MM.1S (cell line): ENCODE results near the gene OSBPL10.

Experiments
- DNase-seq: peaks from one replicate; pipeline ENCODE4 v3.0.0-alpha.2; 2015
- H2AFZ ChIP-seq: fragments of 300-600 bp; sonication (generic); 2 replicates; pipeline ENCODE4 v1.6.0; 2016; ENCODE audit warnings: antibody characterized with exemption, low read length
- H3F3A ChIP-seq: fragments of 300-600 bp; sonication (generic); 2 replicates; pipeline ENCODE4 v1.6.1; 2016; ENCODE audit warnings: mild to moderate bottlenecking, antibody characterized with exemption, low read length, moderate library complexity, mixed read lengths; ENCODE audit not compliant: insufficient read depth
- H3K27ac ChIP-seq: fragments of 300-600 bp; sonication (generic); 2 replicates; pipeline ENCODE4 v1.5.1; 2016; ENCODE audit warnings: mild to moderate bottlenecking, low read length
- H3K27me3 ChIP-seq: fragments of 300-600 bp; sonication (generic); replicated peaks from 2 replicates; pipeline ENCODE4 v1.6.0; 2016; ENCODE audit warnings: low read length; ENCODE audit not compliant: insufficient read depth
- H3K36me3 ChIP-seq: fragments of 300-600 bp; sonication (generic); replicated peaks from 2 replicates; pipeline ENCODE4 v1.6.1; 2016; ENCODE audit warnings: mild to moderate bottlenecking, low read length, mixed read lengths; ENCODE audit not compliant: insufficient read depth
- H3K4me1 ChIP-seq: fragments of 300-600 bp; sonication (generic); 2 replicates; pipeline ENCODE4 v1.6.1; 2016; ENCODE audit warnings: low read length, mixed read lengths
- H3K4me2 ChIP-seq: fragments of 300-600 bp; sonication (generic); 2 replicates; pipeline ENCODE4 v1.6.0; 2016; ENCODE audit warnings: low read depth, low read length
- H3K4me3 ChIP-seq: fragments of 300-600 bp; sonication (generic); 2 replicates; pipeline ENCODE4 v1.5.1; 2016; ENCODE audit warnings: low read length, mixed read lengths
- H3K79me2 ChIP-seq: fragments of 300-600 bp; sonication (generic); 2 replicates; pipeline ENCODE4 v1.6.1; 2016; ENCODE audit warnings: mixed run types, low read length, mixed read lengths
- H3K9ac ChIP-seq: fragments of 300-600 bp; sonication (generic); 2 replicates; pipeline ENCODE4 v1.6.1; 2016; ENCODE audit warnings: low read length, mixed read lengths
- H3K9me2 ChIP-seq: fragments of 300-600 bp; sonication (generic); replicated peaks from 2 replicates; pipeline ENCODE4 v1.6.1; 2016; ENCODE audit warnings: mild to moderate bottlenecking, low read length, mixed read lengths; ENCODE audit not compliant: insufficient read depth
- H3K9me3 ChIP-seq: fragments of 300-600 bp; sonication (generic); replicated peaks from 2 replicates; pipeline ENCODE4 v1.6.1; 2016; ENCODE audit warnings: mild to moderate bottlenecking, low read length, mixed read lengths; ENCODE audit not compliant: insufficient read depth
- H4K20me1 ChIP-seq: fragments of 300-600 bp; sonication (generic); 2 replicates; pipeline ENCODE4 v1.6.1; 2016; ENCODE audit warnings: mild to moderate bottlenecking, low read length, moderate library complexity, mixed read lengths; ENCODE audit not compliant: insufficient read depth
- CTCF ChIP-seq: fragments of 300-600 bp; sonication (generic); IDR thresholded peaks from 2 replicates; pipeline ENCODE4 v1.5.1; 2016; ENCODE audit warnings: antibody characterized with exemption, low read length, mixed read lengths
- EZH2 ChIP-seq: fragments of 300-600 bp; sonication (generic); optimal IDR thresholded peaks from 2 replicates; pipeline ENCODE3; 2017; ENCODE audit warnings: low read depth, mild to moderate bottlenecking, antibody characterized with exemption, low read length, mixed read lengths
- EZH2phosphoT487 ChIP-seq: fragments of 300-600 bp; sonication (generic); IDR thresholded peaks from 2 replicates; pipeline ENCODE4 v1.6.1; 2018; ENCODE audit warnings: antibody characterized with exemption, low read length

The OSBPL10 gene

GRCh38 chr3:31653464-31653863 is 327.6 kb downstream of the OSBPL10 start:
- H3K79me2 ChIP-seq, result no peaks in the 10 kb centered on the region
- H3K4me2 ChIP-seq, result no peak overlapping the region
- H3F3A ChIP-seq, result no peaks in the 10 kb centered on the region
- DNase-seq, result no peak
- no peak overlapping the region for H3K27ac ChIP-seq
- no peak overlapping the region for H2AFZ ChIP-seq
- no peaks in the 10 kb centered on the region for H3K9me2 ChIP-seq
- H3K4me1 ChIP-seq, result no peaks in the 10 kb centered on the region
- H3K27me3 ChIP-seq, result no peaks in the 10 kb centered on the region
- H4K20me1 ChIP-seq, result no peaks in the 10 kb centered on the region
- H3K36me3 ChIP-seq, result no peaks in the 10 kb centered on the region
- H3K9me3 ChIP-seq, result no peaks in the 10 kb centered on the region; the same call in 1 of the 2 replicates
- H3K4me3 ChIP-seq, result no peak overlapping the region
- H3K9ac ChIP-seq, result no peak overlapping the region
- TF ChIP-seq CTCF (no peak), EZH2 (no peak), EZH2phosphoT487 (no peak)

- no peaks in the 10 kb centered on the region for H3K9me2 ChIP-seq
- H3K27me3 ChIP-seq, result no peaks in the 10 kb centered on the region
- no peak overlapping the region for H2AFZ ChIP-seq
- no peaks in the 10 kb centered on the region for H3F3A ChIP-seq
- no peak overlapping the region for H3K9ac ChIP-seq
- H3K79me2 ChIP-seq, result no peaks in the 10 kb centered on the region
- DNase-seq, result no peak
- no peak overlapping the region for H3K4me2 ChIP-seq
- H3K36me3 ChIP-seq, result no peaks in the 10 kb centered on the region; the same call in 1 of the 2 replicates
- no peaks in the 10 kb centered on the region for H3K4me1 ChIP-seq
- no peak overlapping the region for H3K27ac ChIP-seq
- no peak overlapping the region for H3K4me3 ChIP-seq
- no peaks in the 10 kb centered on the region; the same call in 1 of the 2 replicates for H3K9me3 ChIP-seq
- TF ChIP-seq CTCF (no peak), EZH2 (no peak), EZH2phosphoT487 (no peak)
- no peaks in the 10 kb centered on the region for H4K20me1 ChIP-seq
Measured at GRCh38 chr3:31652296-31652695, 328.8 kb downstream of the OSBPL10 start.

GRCh38 chr3:31648286-31648968 is 332.6 kb downstream of the OSBPL10 start:
- no peaks in the 10 kb centered on the region for H3K9me2 ChIP-seq
- no peaks in the 10 kb centered on the region for H3K27me3 ChIP-seq
- no peaks in the 10 kb centered on the region for H3F3A ChIP-seq
- H3K4me1 ChIP-seq, result no peaks in the 10 kb centered on the region
- no peaks in the 10 kb centered on the region for H3K79me2 ChIP-seq
- TF ChIP-seq EZH2phosphoT487 (no peak), EZH2 (no peak), CTCF (no peak)
- H2AFZ ChIP-seq, result no peak overlapping the region
- H3K9me3 ChIP-seq, result no peaks in the 10 kb centered on the region; the same call in 1 of the 2 replicates
- no peak overlapping the region for H3K9ac ChIP-seq
- no peak overlapping the region for H3K4me2 ChIP-seq
- DNase-seq, result no peak
- H4K20me1 ChIP-seq, result no peaks in the 10 kb centered on the region
- H3K36me3 ChIP-seq, result no peaks in the 10 kb centered on the region; the same call in 1 of the 2 replicates
- H3K4me3 ChIP-seq, result no peak overlapping the region
- H3K27ac ChIP-seq, result no peak overlapping the region
